HCT116 (cell line): ENCODE data around the gene EIF3I. TPM values are rescaled to one million over a fixed set of nuclear protein-coding genes. Genes with fewer than 3 reads are reported as not detected.

Source experiments
- ATAC-seq: fragments of 200-7000 bp; cut with Tn5 transposase; 2 replicates; pipeline ENCODE4 v1.9.1; 2020; ENCODE audit warnings: mild to moderate bottlenecking, moderate library complexity
- BruUV-seq: library from RNA; stranded (reverse); fragments of 400-500 nt; replicated peaks from 2 replicates; lab custom pipeline; 2021; lab: Mats Ljungman, UMichigan
- CTCF ChIA-PET: fragments of 300-600 bp; sonication (Branson Sonifier 250); formaldehyde crosslinking; loops from one replicate; lab custom pipeline; 2021; ENCODE audit warnings: antibody characterized with exemption; lab: Charles Lee
- POLR2A ChIA-PET: fragments of 300-600, 350-600 bp; sonication (Branson Sonifier 250); formaldehyde crosslinking; loops from one replicate; lab custom pipeline; 2021; ENCODE audit warnings: antibody characterized with exemption; lab: Charles Lee
- RAD21 ChIA-PET, 2 experiments: fragments of 300-600 bp; sonication (Branson Sonifier 250); formaldehyde crosslinking; loops; one replicate each; lab custom pipeline; 2023; ENCODE audit warnings: low total read pairs in 2 of 2; ENCODE audit not compliant: uncharacterized antibody in 2 of 2, unreplicated experiment in 2 of 2, low non-redundant PET in 1 of 2; lab: Charles Lee
- DNase-seq: peaks from one replicate; pipeline ENCODE4 v3.0.0-alpha.2; 2010; ENCODE audit warnings: low read depth, low spot score
- H2AFZ ChIP-seq: fragments of 200-600 bp; shearing (Covaris generic), sonication (generic); 2 replicates; pipeline ENCODE4 v1.6.1; 2017; ENCODE audit warnings: low read depth, mixed run types, mixed read lengths, antibody characterized with exemption, low read length; ENCODE audit not compliant: poor library complexity, severe bottlenecking
- H3K27ac ChIP-seq: 2 replicates; pipeline ENCODE4 v1.5.1; 2012; ENCODE audit warnings: low read depth, low read length
- H3K27me3 ChIP-seq: fragments of 200-600 bp; sonication (generic); 2 replicates; pipeline ENCODE4 v1.6.1; 2016; ENCODE audit warnings: mixed run types, low read length, mixed read lengths; ENCODE audit not compliant: insufficient read depth
- H3K36me3 ChIP-seq, 2 experiments: fragments of 200-500 bp in 1 of 2; fragments of 200-600 bp in 1 of 2; sonication (Bioruptor generic) in 1 of 2; sonication (generic) in 1 of 2; 2 replicates each; pipeline versions ENCODE4 v1.5.1 to v1.6.1; 2014 to 2016; ENCODE audit warnings: low read length in 2 of 2, inconsistent platforms in 1 of 2, mixed read lengths in 1 of 2, mixed run types in 1 of 2; ENCODE audit not compliant: insufficient read depth in 2 of 2, control insufficient read depth in 1 of 2
- H3K4me1 ChIP-seq, 2 experiments: fragments of 200-600 bp in 1 of 2; sonication (generic) in 1 of 2; 2 replicates each; pipeline versions ENCODE4 v1.5.1 to v1.6.1; 2012 to 2017; ENCODE audit warnings: low read length in 2 of 2, inconsistent platforms in 1 of 2, mild to moderate bottlenecking in 1 of 2, mixed read lengths in 1 of 2, mixed run types in 1 of 2, moderate library complexity in 1 of 2; ENCODE audit not compliant: insufficient read depth in 2 of 2, control insufficient read depth in 1 of 2
- H3K4me2 ChIP-seq: fragments of 200-600 bp; sonication (generic); 2 replicates; pipeline ENCODE4 v1.6.1; 2017; ENCODE audit warnings: mixed run types, low read length, mixed read lengths
- H3K4me3 ChIP-seq, 2 experiments: fragments of 200-600 bp in 1 of 2; sonication (generic) in 1 of 2; replicated peaks in 1 of 2; 2 replicates each; pipeline ENCODE4 v1.5.1; 2011 to 2016; ENCODE audit warnings: low read length in 2 of 2, control low read depth in 1 of 2, low read depth in 1 of 2, mild to moderate bottlenecking in 1 of 2, mixed read lengths in 1 of 2, mixed run types in 1 of 2
- H3K79me2 ChIP-seq: fragments of 200-600 bp; sonication (generic); 2 replicates; pipeline ENCODE4 v1.6.1; 2017; ENCODE audit warnings: mild to moderate bottlenecking, mixed run types, low read length, moderate library complexity, mixed read lengths; ENCODE audit not compliant: insufficient read depth
- H3K9ac ChIP-seq: fragments of 200-600 bp; sonication (generic); 2 replicates; pipeline ENCODE4 v1.6.1; 2016; ENCODE audit warnings: low read length, mixed read lengths
- H3K9me2 ChIP-seq: fragments of 200-600 bp; sonication (generic), shearing (Covaris generic); 2 replicates; pipeline ENCODE4 v1.6.1; 2017; ENCODE audit warnings: mixed run types, mild to moderate bottlenecking, moderate library complexity; ENCODE audit not compliant: insufficient read depth
- H3K9me3 ChIP-seq, 2 experiments: fragments of 200-500 bp in 1 of 2; fragments of 200-600 bp in 1 of 2; sonication (Bioruptor generic) in 1 of 2; sonication (generic) in 1 of 2; 2 replicates each; pipeline ENCODE4 v1.6.1; 2014 to 2017; ENCODE audit warnings: low read length in 2 of 2, mixed read lengths in 2 of 2, inconsistent platforms in 1 of 2, low read depth in 1 of 2, mild to moderate bottlenecking in 1 of 2, mixed run types in 1 of 2, moderate library complexity in 1 of 2; ENCODE audit not compliant: control insufficient read depth in 1 of 2, insufficient read depth in 1 of 2
- H4K20me1 ChIP-seq: fragments of 200-600 bp; sonication (generic), shearing (Covaris generic); 2 replicates; pipeline ENCODE4 v1.6.1; 2017; ENCODE audit warnings: mixed run types, mild to moderate bottlenecking, moderate library complexity; ENCODE audit not compliant: insufficient read depth
- ATF3 ChIP-seq: IDR thresholded peaks from 2 replicates; pipeline ENCODE4 v1.6.1; 2012
- CBX3 ChIP-seq: IDR thresholded peaks from 2 replicates; pipeline ENCODE4 v1.6.1; 2012; ENCODE audit warnings: low read depth
- CEBPB ChIP-seq: IDR thresholded peaks from 2 replicates; pipeline ENCODE4 v1.6.1; 2012; ENCODE audit warnings: low read depth
- CTCF ChIP-seq, 3 experiments: fragments of 200-600 bp in 1 of 3; sonication (generic) in 1 of 3; IDR thresholded peaks in 2 of 3; conservative IDR thresholded peaks in 1 of 3; 2 replicates each; pipeline ENCODE4 v1.5.1; 2012 to 2017; ENCODE audit warnings: low read depth in 2 of 3, low read length in 2 of 3, antibody characterized with exemption in 1 of 3, borderline replicate concordance in 1 of 3, control low read depth in 1 of 3, mild to moderate bottlenecking in 1 of 3, mixed read lengths in 1 of 3, mixed run types in 1 of 3, moderate library complexity in 1 of 3; ENCODE audit not compliant: insufficient read depth in 1 of 3
- EGR1 ChIP-seq: IDR thresholded peaks from 2 replicates; pipeline ENCODE4 v1.6.1; 2012; ENCODE audit warnings: low read depth
- EZH2phosphoT487 ChIP-seq: fragments of 200-600 bp; IDR thresholded peaks from 2 replicates; pipeline ENCODE4 v1.6.1; 2018; ENCODE audit warnings: antibody characterized with exemption, borderline replicate concordance
- FOSL1 ChIP-seq: IDR thresholded peaks from 2 replicates; pipeline ENCODE4 v1.6.1; 2012; ENCODE audit warnings: low read depth
- JUND ChIP-seq: IDR thresholded peaks from 2 replicates; pipeline ENCODE4 v1.6.1; 2012
- MAX ChIP-seq: IDR thresholded peaks from 2 replicates; pipeline ENCODE4 v1.6.1; 2012
- POLR2A ChIP-seq: IDR thresholded peaks from 2 replicates; pipeline ENCODE4 v1.7.0; 2011; ENCODE audit warnings: borderline replicate concordance; ENCODE audit not compliant: insufficient read depth, insufficient read length; ENCODE audit errors: extremely low read depth
- POLR2AphosphoS5 ChIP-seq: IDR thresholded peaks from 2 replicates; pipeline ENCODE4 v1.6.1; 2011; ENCODE audit warnings: mild to moderate bottlenecking, low read depth, low read length, moderate library complexity
- RAD21 ChIP-seq: IDR thresholded peaks from 2 replicates; pipeline ENCODE4 v1.6.1; 2012; ENCODE audit warnings: low read depth, mild to moderate bottlenecking
- REST ChIP-seq: IDR thresholded peaks from 2 replicates; pipeline ENCODE4 v1.6.1; 2012; ENCODE audit warnings: low read depth
- SIN3A ChIP-seq: IDR thresholded peaks from 2 replicates; pipeline ENCODE4 v1.6.1; 2012; ENCODE audit warnings: low read depth
- SRF ChIP-seq: IDR thresholded peaks from 2 replicates; pipeline ENCODE4 v1.6.1; 2012; ENCODE audit warnings: low read depth
- TCF7L2 ChIP-seq: IDR thresholded peaks from 2 replicates; pipeline ENCODE4 v1.7.0; 2011; ENCODE audit warnings: borderline replicate concordance, inconsistent platforms; ENCODE audit not compliant: insufficient read depth, insufficient read length; ENCODE audit errors: extremely low read depth
- YY1 ChIP-seq: IDR thresholded peaks from 2 replicates; pipeline ENCODE4 v1.6.1; 2011; ENCODE audit warnings: low read length, low read depth, moderate library complexity, mild to moderate bottlenecking; ENCODE audit not compliant: insufficient replicate concordance; ENCODE audit errors: extremely low read depth
- ZBTB33 ChIP-seq: IDR thresholded peaks from 2 replicates; pipeline ENCODE4 v1.6.1; 2011; ENCODE audit warnings: mild to moderate bottlenecking, low read length, moderate library complexity; ENCODE audit not compliant: insufficient replicate concordance; ENCODE audit errors: extremely low read depth
- ZNF274 ChIP-seq: fragments of 200-500 bp; sonication (Bioruptor generic); IDR thresholded peaks from 2 replicates; pipeline ENCODE4 v1.6.1; 2014; ENCODE audit warnings: mild to moderate bottlenecking, low read depth, low read length, inconsistent platforms
- intact Hi-C: fragments of 100-400 bp; cut with micrococcal nuclease; formaldehyde crosslinking; loops from 2 replicates; pipeline ENCODE4 v1.10.0; 2022
- total RNA-seq: library from RNA; stranded (reverse); gene quantifications from one replicate; pipeline ENCODE4 v1.2.1, GENCODE V29; 2021; ENCODE audit not compliant: unreplicated experiment

Gene EIF3I
- total RNA-seq, 1 experiment from 2014 or later, result 323 TPM

GRCh38 chr1:32220746-32221580 lies 1.2 kb upstream of the EIF3I start:
- intact Hi-C loops, result no loop called here
- no peaks in the 10 kb centered on the region for H3K9me2 ChIP-seq
- H3K9ac ChIP-seq, result peak overlapping the region; percentile 99
- H3K9me3 ChIP-seq, result no peaks in the 10 kb centered on the region
- no TSS peak for BruUV-seq
- peak overlapping the region; percentile 68 for H3K27ac ChIP-seq
- H2AFZ ChIP-seq, result no peak overlapping the region
- H3K4me1 ChIP-seq, result peaks cover 15 to 37% of the 10 kb centered on the region in 2 experiments
- peaks cover 39% of the 10 kb centered on the region for H3K79me2 ChIP-seq
- H3K36me3 ChIP-seq, result peaks cover 8 to 19% of the 10 kb centered on the region in 2 experiments; a peak in 2 of 4 replicates
- no peaks in the 10 kb centered on the region for H4K20me1 ChIP-seq
- ChIA-PET POLR2A (no interaction called here), CTCF (interaction anchor here (0.7 kb wide), 1 partner anchor 115 kb away, joined by 3 read pairs; the partner anchor contains the start of gene MARCKSL1), RAD21 (no interaction called here)
- H3K4me2 ChIP-seq, result peak overlapping the region; percentile 96
- DNase-seq (no peak), ATAC-seq (no peak)
- TF ChIP-seq SIN3A (no peak), CTCF (IDR thresholded peaks at IDR 0.05 in 2 of 3, conservative IDR thresholded peaks at IDR 0.05 in 1 of 3; ENCODE audit: borderline replicate concordance in 1 of 3, insufficient read depth in 1 of 3, low read depth in 2 of 3, low read length in 2 of 3) (no peak), RAD21 (no peak), TCF7L2 (no peak), POLR2A (no peak), ZNF274 (no peak), SRF (no peak), POLR2AphosphoS5 (no peak), CBX3 (no peak), EGR1 (no peak), ATF3 (no peak), EZH2phosphoT487 (no peak), FOSL1 (no peak), YY1 (no peak), REST (no peak), ZBTB33 (no peak), CEBPB (no peak), MAX (no peak), JUND (no peak)
- peak overlapping the region; percentile 96 to 99 for H3K4me3 ChIP-seq
- H3K27me3 ChIP-seq, result no peaks in the 10 kb centered on the region
